RWPE2 (cell line): Measurements from ENCODE around the gene RIC1.

Experiments used
- ATAC-seq: fragments of 200-7000 bp; cut with Tn5 transposase; 3 replicates; pipeline ENCODE4 v1.9.1; 2021; ENCODE audit warnings: low read depth
- DNase-seq: peaks from one replicate; pipeline ENCODE4 v3.0.0-alpha.2; 2020; ENCODE audit warnings: low spot score
- H3K27ac ChIP-seq: fragments of 450-650 bp; 2 replicates; pipeline ENCODE4 v1.5.1; 2017; ENCODE audit warnings: mild to moderate bottlenecking; ENCODE audit not compliant: poor library complexity, severe bottlenecking
- H3K27me3 ChIP-seq: fragments of 250-450 bp; sonication (Bioruptor Pico); 2 replicates; pipeline ENCODE4 v1.5.1; 2021; ENCODE audit warnings: mild to moderate bottlenecking, moderate library complexity; ENCODE audit not compliant: insufficient read depth, poor library complexity, severe bottlenecking
- H3K36me3 ChIP-seq: fragments of 250-450 bp; sonication (Bioruptor Pico); 2 replicates; pipeline ENCODE4 v1.5.1; 2020; ENCODE audit warnings: low read depth, mild to moderate bottlenecking, moderate library complexity
- H3K4me1 ChIP-seq: fragments of 250-450 bp; sonication (Bioruptor Pico); 2 replicates; pipeline ENCODE4 v1.5.1; 2021; ENCODE audit warnings: mild to moderate bottlenecking, moderate library complexity; ENCODE audit not compliant: insufficient read depth, poor library complexity, severe bottlenecking
- H3K4me3 ChIP-seq: fragments of 250-450 bp; sonication (Bioruptor Pico); 2 replicates; pipeline ENCODE4 v1.5.1; 2021; ENCODE audit warnings: mild to moderate bottlenecking, moderate library complexity; ENCODE audit not compliant: severe bottlenecking
- H3K9me3 ChIP-seq: fragments of 250-450 bp; sonication (Bioruptor Pico); 2 replicates; pipeline ENCODE4 v1.5.1; 2021; ENCODE audit warnings: mild to moderate bottlenecking, moderate library complexity; ENCODE audit not compliant: severe bottlenecking
- TF ChIP-seq, protein P1 (sequence below): fragments of 450-650 bp; IDR thresholded peaks from one replicate; pipeline ENCODE4 v1.5.1; 2017; ENCODE audit warnings: mild to moderate bottlenecking, moderate library complexity; ENCODE audit not compliant: poor library complexity, severe bottlenecking

The RIC1 gene

DNA sequence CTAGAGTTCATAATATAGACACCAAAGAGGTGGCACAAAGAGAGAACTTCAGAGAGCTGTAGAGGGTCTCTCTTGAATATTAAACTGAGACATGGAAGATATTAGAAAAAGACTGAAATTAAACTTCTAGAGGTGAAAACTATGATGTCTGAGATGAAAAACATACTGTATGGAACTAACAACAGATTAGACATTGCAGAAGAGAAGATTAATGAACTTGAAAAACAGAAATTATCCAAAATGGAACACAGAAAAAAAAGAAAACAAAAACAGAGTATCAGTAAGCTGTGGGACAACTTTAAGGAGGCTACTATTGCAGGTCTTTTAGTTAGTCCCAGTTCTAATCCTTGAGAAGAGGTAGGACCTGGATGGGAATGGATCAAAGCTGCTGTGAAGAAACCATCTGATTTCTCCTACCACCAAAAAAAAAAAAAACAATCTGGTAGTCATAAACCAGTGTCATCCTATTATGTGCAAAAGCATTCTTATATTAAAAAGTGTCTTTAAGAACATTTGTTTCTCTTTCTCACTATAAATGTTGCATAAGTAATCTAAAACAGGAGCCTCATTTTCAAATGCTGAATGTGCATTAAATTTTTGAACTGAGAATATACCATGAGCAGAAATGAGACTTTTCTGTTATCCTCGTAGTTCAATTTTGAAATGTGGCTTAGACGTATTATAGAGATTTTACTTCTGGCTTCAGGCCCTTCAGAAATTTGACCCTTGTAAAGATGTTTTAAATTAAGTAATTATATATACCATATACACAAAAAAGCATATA is 107.8 kb downstream of the RIC1 start:
- H3K4me3 ChIP-seq = no peak overlapping the region
- no peaks in the 10 kb centered on the region for H3K9me3 ChIP-seq
- TF ChIP-seq, protein P1, sequence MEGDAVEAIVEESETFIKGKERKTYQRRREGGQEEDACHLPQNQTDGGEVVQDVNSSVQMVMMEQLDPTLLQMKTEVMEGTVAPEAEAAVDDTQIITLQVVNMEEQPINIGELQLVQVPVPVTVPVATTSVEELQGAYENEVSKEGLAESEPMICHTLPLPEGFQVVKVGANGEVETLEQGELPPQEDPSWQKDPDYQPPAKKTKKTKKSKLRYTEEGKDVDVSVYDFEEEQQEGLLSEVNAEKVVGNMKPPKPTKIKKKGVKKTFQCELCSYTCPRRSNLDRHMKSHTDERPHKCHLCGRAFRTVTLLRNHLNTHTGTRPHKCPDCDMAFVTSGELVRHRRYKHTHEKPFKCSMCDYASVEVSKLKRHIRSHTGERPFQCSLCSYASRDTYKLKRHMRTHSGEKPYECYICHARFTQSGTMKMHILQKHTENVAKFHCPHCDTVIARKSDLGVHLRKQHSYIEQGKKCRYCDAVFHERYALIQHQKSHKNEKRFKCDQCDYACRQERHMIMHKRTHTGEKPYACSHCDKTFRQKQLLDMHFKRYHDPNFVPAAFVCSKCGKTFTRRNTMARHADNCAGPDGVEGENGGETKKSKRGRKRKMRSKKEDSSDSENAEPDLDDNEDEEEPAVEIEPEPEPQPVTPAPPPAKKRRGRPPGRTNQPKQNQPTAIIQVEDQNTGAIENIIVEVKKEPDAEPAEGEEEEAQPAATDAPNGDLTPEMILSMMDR = no peak
- H3K27me3 ChIP-seq = no peaks in the 10 kb centered on the region
- no peak overlapping the region for H3K27ac ChIP-seq
- H3K4me1 ChIP-seq = no peaks in the 10 kb centered on the region
- DNase-seq (no peak), ATAC-seq (no peak)
- H3K36me3 ChIP-seq = peaks cover 50% of the 10 kb centered on the region

DNA sequence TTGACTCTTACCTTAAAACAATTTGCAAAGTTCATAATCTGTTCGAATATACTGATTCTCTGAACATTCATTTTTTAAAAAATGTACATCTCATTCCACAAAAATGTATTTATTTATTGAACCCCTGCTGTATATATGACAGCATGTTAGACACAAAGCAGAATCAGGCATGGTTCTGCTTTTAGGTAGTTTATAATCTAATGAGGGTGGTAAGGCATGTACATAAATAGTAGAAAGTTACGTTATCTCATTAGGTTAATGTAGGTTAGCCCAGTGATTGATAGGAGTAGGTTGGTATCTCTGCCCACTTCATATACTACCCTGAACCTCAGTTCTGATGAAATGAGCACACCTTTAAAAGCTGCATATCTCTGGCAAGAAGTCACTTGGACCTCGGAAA is 114.2 kb downstream of the RIC1 start:
- H3K4me1 ChIP-seq = no peaks in the 10 kb centered on the region
- DNase-seq (no peak), ATAC-seq (no peak)
- H3K9me3 ChIP-seq = no peaks in the 10 kb centered on the region
- TF ChIP-seq, protein P1 = no peak
- peaks cover 68% of the 10 kb centered on the region for H3K36me3 ChIP-seq
- no peaks in the 10 kb centered on the region for H3K27me3 ChIP-seq
- H3K4me3 ChIP-seq = no peak overlapping the region
- H3K27ac ChIP-seq = no peak overlapping the region

DNA sequence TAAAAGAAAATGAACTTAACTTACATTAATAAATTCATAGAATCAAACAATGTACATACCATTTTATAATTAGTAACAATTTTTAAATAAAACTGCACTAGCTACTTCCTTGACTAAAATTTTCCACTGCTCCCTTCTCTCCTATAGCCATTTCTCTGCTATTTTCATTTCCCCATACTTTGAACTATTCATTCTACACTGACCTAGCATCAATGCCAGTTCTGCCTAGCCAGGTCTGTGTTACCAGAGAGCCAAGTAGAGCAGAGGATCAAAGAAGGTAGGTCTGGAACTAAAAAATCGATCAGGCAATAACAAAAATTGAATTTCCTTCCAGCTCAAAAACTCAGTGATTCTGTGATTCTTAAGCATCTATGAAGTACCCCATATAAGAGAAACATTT is 119.5 kb downstream of the RIC1 start:
- TF ChIP-seq, protein P1 = no peak
- H3K9me3 ChIP-seq = no peaks in the 10 kb centered on the region
- no peaks in the 10 kb centered on the region for H3K4me1 ChIP-seq
- ATAC-seq = no peak
- H3K27ac ChIP-seq = no peak overlapping the region
- H3K36me3 ChIP-seq = peaks cover 62% of the 10 kb centered on the region
- no peak overlapping the region for H3K4me3 ChIP-seq
- H3K27me3 ChIP-seq = no peaks in the 10 kb centered on the region
- DNase-seq = no peak

DNA sequence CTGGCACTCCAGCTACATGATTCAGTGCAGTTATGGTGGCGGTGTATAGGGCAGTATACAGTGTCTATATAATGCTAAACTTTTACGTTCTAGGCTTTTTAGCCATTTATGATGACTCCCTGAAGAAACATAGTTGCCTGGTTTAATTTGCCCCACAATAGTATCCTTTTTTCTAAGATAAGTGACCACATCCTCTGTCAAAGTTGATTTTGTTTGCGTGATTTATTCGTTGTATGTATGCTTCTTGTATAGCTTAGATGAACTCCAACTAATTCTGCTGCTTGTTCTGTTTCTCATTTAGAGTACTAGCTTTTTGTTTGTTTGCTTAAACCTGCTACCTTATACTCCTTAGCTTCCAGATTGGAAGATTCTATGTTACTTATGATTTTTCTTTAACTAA is 120.4 kb downstream of the RIC1 start:
- H3K27ac ChIP-seq = no peak overlapping the region
- H3K36me3 ChIP-seq = peaks cover 54% of the 10 kb centered on the region
- TF ChIP-seq, protein P1 = no peak
- H3K9me3 ChIP-seq = no peaks in the 10 kb centered on the region
- no peaks in the 10 kb centered on the region for H3K27me3 ChIP-seq
- H3K4me3 ChIP-seq = no peak overlapping the region
- H3K4me1 ChIP-seq = no peaks in the 10 kb centered on the region
- DNase-seq (no peak), ATAC-seq (no peak)

DNA sequence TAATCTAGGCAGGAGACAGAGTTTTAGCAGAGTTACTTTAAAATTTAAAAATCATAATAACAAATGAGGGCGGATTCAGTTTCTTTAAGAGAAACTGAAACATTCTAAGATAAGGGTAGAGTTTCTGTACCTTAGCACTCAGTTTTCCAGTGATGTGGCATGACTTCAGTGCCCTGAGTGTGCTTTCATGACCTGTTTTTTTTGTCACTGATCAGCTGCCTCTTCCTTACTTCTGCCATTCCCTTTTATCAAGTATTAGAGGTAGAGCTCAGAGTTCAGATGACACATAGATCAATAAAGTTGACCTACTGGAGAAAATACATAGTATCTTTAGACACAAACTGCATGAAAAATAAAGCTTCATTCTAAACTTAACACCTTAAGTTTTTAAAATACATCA is 121.7 kb downstream of the RIC1 start:
- DNase-seq (no peak), ATAC-seq (no peak)
- no peaks in the 10 kb centered on the region for H3K4me1 ChIP-seq
- no peaks in the 10 kb centered on the region for H3K9me3 ChIP-seq
- no peak overlapping the region for H3K27ac ChIP-seq
- TF ChIP-seq, protein P1 = no peak
- H3K36me3 ChIP-seq = peaks cover 50% of the 10 kb centered on the region
- H3K27me3 ChIP-seq = no peaks in the 10 kb centered on the region
- no peak overlapping the region for H3K4me3 ChIP-seq
